ENCODE measurements around the gene COL23A1.

COL23A1 gene

DNA sequence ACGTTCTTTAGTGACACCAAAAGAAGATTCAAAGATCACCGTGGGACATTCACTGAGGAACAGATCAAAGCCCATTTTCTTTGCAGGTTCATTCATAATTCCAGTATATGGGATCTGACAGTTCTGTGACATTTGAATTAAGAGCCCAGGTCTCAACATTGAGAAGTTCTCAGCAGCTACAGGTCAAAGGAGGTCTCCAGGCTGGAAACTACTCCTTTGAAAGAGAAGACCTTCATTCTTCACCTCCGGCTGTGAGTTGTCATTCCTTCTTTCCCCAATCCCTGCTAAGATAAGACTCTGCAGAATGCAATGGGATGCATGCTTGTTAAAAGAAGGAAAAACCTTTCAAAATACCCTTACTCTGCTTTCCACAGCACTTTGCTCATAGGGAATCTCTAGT, 79.0 kb downstream of the COL23A1 start:
- H3K4me3 ChIP-seq (ENCODE audit: low read depth in 1 of 2, low read length in 2 of 2) = no peak overlapping the region
- H3K4me1 ChIP-seq (ENCODE audit: insufficient read depth, low read length) = no peaks in the 10 kb centered on the region
- no peak overlapping the region for H3K27ac ChIP-seq (ENCODE audit: low read depth, low read length)
- no peaks in the 10 kb centered on the region for H3K9me3 ChIP-seq (ENCODE audit: low read length)
- no peaks in the 10 kb centered on the region for H3K36me3 ChIP-seq (ENCODE audit: insufficient read depth, low read length)
- no peaks in the 10 kb centered on the region for H3K27me3 ChIP-seq (ENCODE audit: control insufficient read depth in 1 of 2, insufficient read depth in 2 of 2, low read length in 2 of 2)
- no peak overlapping the region for H3K9ac ChIP-seq (ENCODE audit: low read length)

DNA sequence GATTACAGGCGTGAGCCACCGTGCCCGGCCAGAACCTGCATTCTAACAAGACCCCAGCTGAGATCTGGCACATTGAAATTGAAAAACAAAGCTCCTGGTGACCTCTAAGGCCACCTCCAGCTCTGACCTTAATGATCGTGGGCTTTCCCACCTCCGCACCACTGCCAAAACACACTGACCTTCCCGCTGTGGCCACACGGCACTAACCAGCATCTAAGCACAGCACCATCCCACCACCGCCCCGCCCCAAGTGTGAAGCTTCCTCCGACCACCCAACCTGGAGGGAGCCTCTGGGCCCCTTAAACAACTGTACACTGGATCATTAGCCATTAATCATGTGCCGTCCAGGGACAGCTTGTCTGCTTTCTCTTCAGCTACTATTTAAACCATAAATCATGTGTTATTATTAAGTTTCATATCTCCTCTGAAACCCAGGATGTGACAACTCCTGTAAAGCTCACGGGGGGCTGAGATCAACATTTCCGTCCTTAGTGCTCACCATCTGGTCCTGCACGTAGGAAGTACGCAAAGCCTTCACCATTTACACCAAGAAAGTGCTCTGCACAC, 80.6 kb downstream of the COL23A1 start:
- H3K27ac ChIP-seq (ENCODE audit: low read depth, low read length) = no peak overlapping the region
- H3K9ac ChIP-seq (ENCODE audit: low read length) = no peak overlapping the region
- no peaks in the 10 kb centered on the region for H3K27me3 ChIP-seq (ENCODE audit: control insufficient read depth in 1 of 2, insufficient read depth in 2 of 2, low read length in 2 of 2)
- no peak overlapping the region for H3K4me3 ChIP-seq (ENCODE audit: low read depth in 1 of 2, low read length in 2 of 2)
- H3K36me3 ChIP-seq (ENCODE audit: insufficient read depth, low read length) = no peaks in the 10 kb centered on the region
- no peaks in the 10 kb centered on the region for H3K9me3 ChIP-seq (ENCODE audit: low read length)
- H3K4me1 ChIP-seq (ENCODE audit: insufficient read depth, low read length) = no peaks in the 10 kb centered on the region

DNA sequence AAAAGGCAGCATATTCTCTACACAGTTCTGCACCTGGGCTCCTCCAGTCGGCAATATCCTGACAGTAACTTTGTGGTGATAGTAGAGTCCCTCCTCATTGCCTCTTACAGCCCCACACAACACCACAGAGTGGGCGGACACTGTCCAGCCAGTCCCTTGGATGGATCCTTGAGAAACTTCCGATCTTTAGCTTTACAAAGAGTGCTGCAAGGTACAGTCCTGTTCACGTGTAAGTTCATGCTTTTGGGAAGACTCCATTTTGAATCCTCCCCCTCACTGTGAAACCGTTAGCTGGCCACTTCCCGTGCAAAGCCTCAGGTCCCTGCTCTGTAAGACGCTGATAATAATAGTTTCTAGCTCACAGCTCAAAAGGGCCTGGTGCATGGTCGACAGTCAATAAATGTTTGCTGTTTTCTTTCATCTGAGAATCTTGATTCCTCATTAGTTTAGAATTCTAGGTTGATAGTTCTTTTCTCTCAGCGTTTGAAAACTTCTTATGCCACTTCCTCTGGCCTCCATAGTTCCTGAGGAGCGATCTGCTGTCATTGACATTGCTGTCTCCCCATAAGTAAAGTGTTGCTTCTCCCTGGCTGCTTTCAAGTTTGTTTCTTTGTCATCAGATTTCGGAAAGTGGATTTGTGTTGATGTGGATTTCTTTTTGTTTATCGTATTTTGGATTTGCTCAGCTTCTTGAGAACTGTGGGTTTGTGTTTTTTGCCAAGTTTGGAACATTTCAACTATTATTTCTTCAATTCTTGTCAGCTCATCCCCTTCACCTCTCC, 82.9 kb downstream of the COL23A1 start:
- Histone ChIP-seq H3K9me3 (ENCODE audit: low read length) (no peaks in the 10 kb centered on the region), H3K36me3 (ENCODE audit: insufficient read depth, low read length) (no peaks in the 10 kb centered on the region), H3K27ac (ENCODE audit: low read depth, low read length) (no peak overlapping the region), H3K4me1 (ENCODE audit: insufficient read depth, low read length) (no peaks in the 10 kb centered on the region), H3K9ac (ENCODE audit: low read length) (no peak overlapping the region), H3K4me3 (ENCODE audit: low read depth in 1 of 2, low read length in 2 of 2) (no peak overlapping the region), H3K27me3 (ENCODE audit: control insufficient read depth in 1 of 2, insufficient read depth in 2 of 2, low read length in 2 of 2) (no peaks in the 10 kb centered on the region)

DNA sequence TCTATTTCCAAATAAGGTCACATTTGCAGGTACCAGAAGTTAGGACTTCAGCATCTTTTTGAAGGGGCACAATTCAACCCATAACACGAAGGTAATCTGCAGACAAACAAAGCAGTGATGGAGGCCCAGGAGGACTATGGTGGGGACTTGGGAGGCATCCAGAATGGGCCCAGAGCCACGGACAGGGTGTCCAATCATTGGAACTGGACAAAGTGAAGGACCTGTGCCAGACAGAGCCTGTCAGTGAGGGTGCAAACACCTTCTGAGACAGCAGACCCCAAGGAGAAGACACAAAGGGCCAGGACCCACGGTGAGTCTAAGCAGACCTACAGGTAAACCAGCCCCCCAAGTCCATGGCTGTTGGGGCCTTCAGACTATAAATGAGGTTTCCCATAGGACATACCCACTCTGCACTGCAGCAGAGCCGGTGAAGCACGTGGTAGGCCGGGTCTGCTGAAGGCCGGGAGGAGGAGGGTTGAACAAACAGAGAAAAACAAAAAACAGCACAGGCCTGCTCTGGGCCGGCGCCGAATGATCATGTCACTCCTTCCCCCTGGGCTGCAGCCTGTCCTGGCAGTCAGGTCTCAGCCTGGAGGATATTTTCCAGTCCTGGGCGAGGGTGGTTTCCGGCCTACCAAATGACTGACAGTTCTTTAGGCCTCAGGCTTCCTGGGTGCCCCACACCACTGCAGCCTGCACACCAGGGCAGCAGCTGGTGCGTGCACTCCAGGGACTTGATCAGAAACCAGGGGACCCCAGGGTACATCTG, 84.4 kb downstream of the COL23A1 start:
- no peaks in the 10 kb centered on the region for H3K27me3 ChIP-seq (ENCODE audit: control insufficient read depth in 1 of 2, insufficient read depth in 2 of 2, low read length in 2 of 2)
- H3K27ac ChIP-seq (ENCODE audit: low read depth, low read length) = no peak overlapping the region
- H3K9me3 ChIP-seq (ENCODE audit: low read length) = no peaks in the 10 kb centered on the region
- no peak overlapping the region for H3K4me3 ChIP-seq (ENCODE audit: low read depth in 1 of 2, low read length in 2 of 2)
- H3K4me1 ChIP-seq (ENCODE audit: insufficient read depth, low read length) = no peaks in the 10 kb centered on the region
- H3K9ac ChIP-seq (ENCODE audit: low read length) = no peak overlapping the region
- H3K36me3 ChIP-seq (ENCODE audit: insufficient read depth, low read length) = no peaks in the 10 kb centered on the region

DNA sequence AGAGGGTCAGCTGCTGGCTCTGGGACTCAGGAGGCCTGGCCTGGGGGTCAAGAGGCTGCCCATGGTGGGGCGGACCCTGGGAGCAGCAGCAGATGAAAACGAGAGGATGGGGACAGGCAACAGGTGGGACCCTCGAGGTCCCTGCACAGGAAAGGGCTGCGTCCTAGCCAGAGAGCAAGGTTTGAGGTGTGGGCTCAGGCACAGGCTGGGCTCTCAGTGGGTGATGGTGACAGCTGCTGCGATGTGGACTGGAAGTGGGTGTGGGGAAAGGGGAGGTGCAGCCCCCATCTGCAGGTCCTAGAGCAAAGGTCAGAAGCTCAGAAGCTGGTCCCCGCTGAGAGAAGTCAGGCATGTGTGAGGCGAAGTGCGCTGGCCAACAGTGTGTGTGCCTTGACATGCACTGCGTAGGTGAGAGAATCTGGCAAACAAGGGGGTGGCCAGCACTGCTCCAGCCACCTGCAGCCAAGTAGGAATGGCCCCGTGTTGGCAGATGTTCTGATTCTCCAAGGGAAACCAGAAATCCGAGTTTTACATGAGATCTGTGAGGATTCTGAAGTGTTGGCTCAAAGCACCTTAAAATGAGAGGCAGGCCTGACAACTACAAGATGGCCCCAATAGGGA, 85.7 kb downstream of the COL23A1 start:
- Histone ChIP-seq H3K27me3 (ENCODE audit: control insufficient read depth in 1 of 2, insufficient read depth in 2 of 2, low read length in 2 of 2) (no peaks in the 10 kb centered on the region), H3K4me1 (ENCODE audit: insufficient read depth, low read length) (no peaks in the 10 kb centered on the region), H3K4me3 (ENCODE audit: low read depth in 1 of 2, low read length in 2 of 2) (no peak overlapping the region), H3K36me3 (ENCODE audit: insufficient read depth, low read length) (no peaks in the 10 kb centered on the region), H3K9ac (ENCODE audit: low read length) (no peak overlapping the region), H3K9me3 (ENCODE audit: low read length) (no peaks in the 10 kb centered on the region), H3K27ac (ENCODE audit: low read depth, low read length) (no peak overlapping the region)

- no peaks in the 10 kb centered on the region for H3K4me1 ChIP-seq (ENCODE audit: insufficient read depth, low read length)
These were observed 87.6 kb downstream of the COL23A1 start for GRCh38 chr5:178502401-178503100.

DNA sequence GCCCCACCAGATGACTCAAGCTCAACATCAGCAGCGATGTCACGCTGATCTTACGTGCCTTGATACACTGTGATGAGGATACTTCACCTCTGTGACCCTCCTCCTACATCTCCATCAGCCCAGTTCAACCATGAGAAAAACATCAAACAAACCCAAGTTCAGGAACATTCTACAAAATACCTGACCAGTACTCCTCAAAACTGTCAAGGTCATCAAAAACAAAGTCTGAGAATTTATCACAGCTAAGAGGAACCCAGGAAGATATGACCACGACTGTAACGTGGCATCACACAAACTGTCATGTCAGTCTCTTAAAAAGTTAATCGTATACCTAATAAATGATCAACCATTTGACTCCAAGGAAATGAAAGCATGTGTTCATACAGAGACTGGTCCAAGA, 90.8 kb downstream of the COL23A1 start:
- H3K9me3 ChIP-seq (ENCODE audit: low read length) = no peaks in the 10 kb centered on the region
- no peak overlapping the region for H3K4me3 ChIP-seq (ENCODE audit: low read depth in 1 of 2, low read length in 2 of 2)
- H3K4me1 ChIP-seq (ENCODE audit: insufficient read depth, low read length) = no peaks in the 10 kb centered on the region
- H3K27me3 ChIP-seq (ENCODE audit: control insufficient read depth in 1 of 2, insufficient read depth in 2 of 2, low read length in 2 of 2) = no peaks in the 10 kb centered on the region
- no peak overlapping the region for H3K9ac ChIP-seq (ENCODE audit: low read length)
- H3K27ac ChIP-seq (ENCODE audit: low read depth, low read length) = no peak overlapping the region
- no peaks in the 10 kb centered on the region for H3K36me3 ChIP-seq (ENCODE audit: insufficient read depth, low read length)

More at GRCh38 chr5:178502401-178503100, 87.6 kb downstream of the COL23A1 start:
- no peaks in the 10 kb centered on the region for H3K9me3 ChIP-seq (ENCODE audit: low read length)
- H3K36me3 ChIP-seq (ENCODE audit: insufficient read depth, low read length) = no peaks in the 10 kb centered on the region
- H3K27ac ChIP-seq (ENCODE audit: low read depth, low read length) = no peak overlapping the region
- H3K4me3 ChIP-seq (ENCODE audit: low read depth in 1 of 2, low read length in 2 of 2) = no peak overlapping the region
- no peak overlapping the region for H3K9ac ChIP-seq (ENCODE audit: low read length)
- H3K27me3 ChIP-seq (ENCODE audit: control insufficient read depth in 1 of 2, insufficient read depth in 2 of 2, low read length in 2 of 2) = no peaks in the 10 kb centered on the region

- H3K9ac ChIP-seq (ENCODE audit: low read length) = no peak overlapping the region
- H3K27me3 ChIP-seq (ENCODE audit: control insufficient read depth in 1 of 2, insufficient read depth in 2 of 2, low read length in 2 of 2) = no peaks in the 10 kb centered on the region
- H3K27ac ChIP-seq (ENCODE audit: low read depth, low read length) = no peak overlapping the region
- no peaks in the 10 kb centered on the region for H3K9me3 ChIP-seq (ENCODE audit: low read length)
- no peak overlapping the region for H3K4me3 ChIP-seq (ENCODE audit: low read depth in 1 of 2, low read length in 2 of 2)
- no peaks in the 10 kb centered on the region for H3K4me1 ChIP-seq (ENCODE audit: insufficient read depth, low read length)
- H3K36me3 ChIP-seq (ENCODE audit: insufficient read depth, low read length) = no peaks in the 10 kb centered on the region
These were observed 93.6 kb downstream of the COL23A1 start for GRCh38 chr5:178496642-178497041.

DNA sequence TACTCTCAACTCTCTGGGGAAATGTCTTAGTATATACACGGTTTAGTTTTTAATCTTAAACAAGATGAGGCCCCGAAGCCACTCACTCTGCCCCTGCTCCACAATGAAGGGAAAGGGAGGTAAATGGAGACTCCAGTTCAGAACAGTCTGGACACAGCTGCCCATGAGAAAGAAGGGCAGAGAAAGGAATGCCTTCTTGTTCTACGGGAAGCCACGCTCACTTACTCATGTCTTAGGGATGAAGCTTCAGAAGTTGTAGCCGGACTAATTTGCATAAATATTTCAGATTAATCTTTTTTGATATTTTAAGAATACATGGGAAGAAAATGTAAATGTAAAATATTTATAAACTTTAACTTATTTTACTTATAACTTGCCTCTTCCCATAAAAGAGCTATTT, 94.0 kb downstream of the COL23A1 start:
- Histone ChIP-seq H3K4me3 (ENCODE audit: low read depth in 1 of 2, low read length in 2 of 2) (no peak overlapping the region), H3K36me3 (ENCODE audit: insufficient read depth, low read length) (no peaks in the 10 kb centered on the region), H3K9ac (ENCODE audit: low read length) (no peak overlapping the region), H3K4me1 (ENCODE audit: insufficient read depth, low read length) (no peaks in the 10 kb centered on the region), H3K27ac (ENCODE audit: low read depth, low read length) (no peak overlapping the region), H3K9me3 (ENCODE audit: low read length) (no peaks in the 10 kb centered on the region), H3K27me3 (ENCODE audit: control insufficient read depth in 1 of 2, insufficient read depth in 2 of 2, low read length in 2 of 2) (no peaks in the 10 kb centered on the region)

- Histone ChIP-seq H3K36me3 (ENCODE audit: insufficient read depth, low read length) (no peaks in the 10 kb centered on the region), H3K27me3 (ENCODE audit: control insufficient read depth in 1 of 2, insufficient read depth in 2 of 2, low read length in 2 of 2) (no peaks in the 10 kb centered on the region), H3K4me3 (ENCODE audit: low read depth in 1 of 2, low read length in 2 of 2) (no peak overlapping the region), H3K9ac (ENCODE audit: low read length) (no peak overlapping the region), H3K27ac (ENCODE audit: low read depth, low read length) (no peak overlapping the region), H3K9me3 (ENCODE audit: low read length) (no peaks in the 10 kb centered on the region), H3K4me1 (ENCODE audit: insufficient read depth, low read length) (no peaks in the 10 kb centered on the region)
These were observed 94.5 kb downstream of the COL23A1 start for GRCh38 chr5:178495706-178496105.

- no peaks in the 10 kb centered on the region for H3K9me3 ChIP-seq (ENCODE audit: low read length)
- no peaks in the 10 kb centered on the region for H3K4me1 ChIP-seq (ENCODE audit: insufficient read depth, low read length)
- H3K4me3 ChIP-seq (ENCODE audit: low read depth in 1 of 2, low read length in 2 of 2) = no peak overlapping the region
- no peaks in the 10 kb centered on the region for H3K36me3 ChIP-seq (ENCODE audit: insufficient read depth, low read length)
- no peak overlapping the region for H3K9ac ChIP-seq (ENCODE audit: low read length)
- H3K27me3 ChIP-seq (ENCODE audit: control insufficient read depth in 1 of 2, insufficient read depth in 2 of 2, low read length in 2 of 2) = no peaks in the 10 kb centered on the region
- H3K27ac ChIP-seq (ENCODE audit: low read depth, low read length) = no peak overlapping the region
These were observed 97.9 kb downstream of the COL23A1 start for GRCh38 chr5:178492278-178492677.

All from muscle layer of colon (tissue), 2 donors.